ENCODE measurements around the gene TAT.
"Not testable (repeated sequence)": the region's sequence is repeated elsewhere in the genome, so short reads cannot be mapped to it uniquely, and the experiment has no call there.

DNA sequence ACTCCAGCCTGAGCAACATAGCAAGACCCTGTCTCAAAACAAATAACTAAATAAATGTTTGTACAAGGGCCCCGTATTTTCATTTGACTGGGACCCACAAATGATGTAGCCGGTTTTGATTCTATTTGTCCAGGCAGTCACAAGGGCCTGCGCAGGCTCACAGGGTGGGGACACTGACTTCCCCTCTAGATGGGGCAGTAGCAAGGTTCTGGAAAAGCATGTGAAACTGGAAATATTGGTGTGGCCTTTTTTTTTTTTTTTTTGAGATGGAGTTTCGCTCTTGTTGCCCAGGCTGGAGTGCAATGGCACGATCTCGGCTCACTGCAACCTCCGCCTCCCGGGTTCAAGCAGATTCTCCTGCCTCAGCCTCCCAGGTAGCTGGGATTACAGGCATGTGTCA lies 38.1 kb upstream of the TAT start:
- TF ChIP-seq, protein P1, sequence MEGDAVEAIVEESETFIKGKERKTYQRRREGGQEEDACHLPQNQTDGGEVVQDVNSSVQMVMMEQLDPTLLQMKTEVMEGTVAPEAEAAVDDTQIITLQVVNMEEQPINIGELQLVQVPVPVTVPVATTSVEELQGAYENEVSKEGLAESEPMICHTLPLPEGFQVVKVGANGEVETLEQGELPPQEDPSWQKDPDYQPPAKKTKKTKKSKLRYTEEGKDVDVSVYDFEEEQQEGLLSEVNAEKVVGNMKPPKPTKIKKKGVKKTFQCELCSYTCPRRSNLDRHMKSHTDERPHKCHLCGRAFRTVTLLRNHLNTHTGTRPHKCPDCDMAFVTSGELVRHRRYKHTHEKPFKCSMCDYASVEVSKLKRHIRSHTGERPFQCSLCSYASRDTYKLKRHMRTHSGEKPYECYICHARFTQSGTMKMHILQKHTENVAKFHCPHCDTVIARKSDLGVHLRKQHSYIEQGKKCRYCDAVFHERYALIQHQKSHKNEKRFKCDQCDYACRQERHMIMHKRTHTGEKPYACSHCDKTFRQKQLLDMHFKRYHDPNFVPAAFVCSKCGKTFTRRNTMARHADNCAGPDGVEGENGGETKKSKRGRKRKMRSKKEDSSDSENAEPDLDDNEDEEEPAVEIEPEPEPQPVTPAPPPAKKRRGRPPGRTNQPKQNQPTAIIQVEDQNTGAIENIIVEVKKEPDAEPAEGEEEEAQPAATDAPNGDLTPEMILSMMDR (conservative IDR thresholded peaks at IDR 0.05 in 1 of 2, IDR thresholded peaks at IDR 0.05 in 1 of 2; ENCODE audit: extremely low read depth in 1 of 2, insufficient read depth in 1 of 2, low read depth in 1 of 2, low read length in 2 of 2): not testable (repeated sequence)
- not testable (repeated sequence) for TF ChIP-seq EZH2 (IDR thresholded peaks at IDR 0.05; ENCODE audit: borderline replicate concordance, low read length)

All from mammary epithelial cell (primary cell).